ENCODE measurements around the gene VPS9D1. TPM values are rescaled to one million over a fixed set of nuclear protein-coding genes. Genes with fewer than 3 reads are reported as not detected.

The VPS9D1 gene
- total and polyA plus RNA-seq, 10 of the 15 experiments (the other 5 are each of a cell fraction or from before 2014, with no cell fraction given) = 0.65 to 4.2 (median 1.1) TPM

DNA sequence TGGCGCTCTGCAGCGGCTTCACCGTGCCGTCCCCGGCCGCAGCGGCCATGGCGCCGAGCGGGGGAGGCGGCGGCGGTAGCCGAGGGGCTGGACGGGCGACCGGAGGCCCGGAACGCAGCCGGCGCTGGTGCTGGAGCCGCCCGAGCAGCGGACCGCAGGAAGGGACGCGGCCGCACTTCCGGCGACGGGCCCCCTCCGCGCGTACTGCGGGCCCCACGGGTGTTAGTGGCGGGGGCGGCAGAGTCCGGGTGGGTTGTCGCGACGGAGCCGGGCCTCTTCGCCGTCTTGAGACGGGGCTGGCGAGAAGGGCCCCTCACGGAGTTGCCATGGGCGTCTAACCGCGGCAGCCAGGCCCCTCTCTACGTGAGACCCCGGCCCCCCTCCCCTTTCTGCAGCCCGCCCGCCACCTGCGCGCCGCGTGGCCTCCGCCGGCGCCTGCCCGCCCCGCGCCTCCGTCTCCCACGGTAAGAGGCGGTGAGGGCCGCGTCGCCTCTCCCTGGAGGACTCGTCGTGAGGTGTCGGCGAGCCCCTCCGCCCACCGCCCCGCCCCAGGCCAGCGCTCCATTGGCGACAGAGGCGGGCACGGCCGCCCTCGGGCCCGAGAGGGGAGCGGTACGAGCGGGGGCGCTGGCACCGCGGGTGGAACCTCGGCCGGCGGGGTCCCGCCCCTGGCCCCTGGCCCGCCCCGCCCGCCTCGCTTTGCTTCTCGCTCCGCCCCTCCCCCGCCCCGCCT is at the start of gene VPS9D1, which contains the start of gene ZNF276 (continued):
- TF ChIP-seq, protein P1, sequence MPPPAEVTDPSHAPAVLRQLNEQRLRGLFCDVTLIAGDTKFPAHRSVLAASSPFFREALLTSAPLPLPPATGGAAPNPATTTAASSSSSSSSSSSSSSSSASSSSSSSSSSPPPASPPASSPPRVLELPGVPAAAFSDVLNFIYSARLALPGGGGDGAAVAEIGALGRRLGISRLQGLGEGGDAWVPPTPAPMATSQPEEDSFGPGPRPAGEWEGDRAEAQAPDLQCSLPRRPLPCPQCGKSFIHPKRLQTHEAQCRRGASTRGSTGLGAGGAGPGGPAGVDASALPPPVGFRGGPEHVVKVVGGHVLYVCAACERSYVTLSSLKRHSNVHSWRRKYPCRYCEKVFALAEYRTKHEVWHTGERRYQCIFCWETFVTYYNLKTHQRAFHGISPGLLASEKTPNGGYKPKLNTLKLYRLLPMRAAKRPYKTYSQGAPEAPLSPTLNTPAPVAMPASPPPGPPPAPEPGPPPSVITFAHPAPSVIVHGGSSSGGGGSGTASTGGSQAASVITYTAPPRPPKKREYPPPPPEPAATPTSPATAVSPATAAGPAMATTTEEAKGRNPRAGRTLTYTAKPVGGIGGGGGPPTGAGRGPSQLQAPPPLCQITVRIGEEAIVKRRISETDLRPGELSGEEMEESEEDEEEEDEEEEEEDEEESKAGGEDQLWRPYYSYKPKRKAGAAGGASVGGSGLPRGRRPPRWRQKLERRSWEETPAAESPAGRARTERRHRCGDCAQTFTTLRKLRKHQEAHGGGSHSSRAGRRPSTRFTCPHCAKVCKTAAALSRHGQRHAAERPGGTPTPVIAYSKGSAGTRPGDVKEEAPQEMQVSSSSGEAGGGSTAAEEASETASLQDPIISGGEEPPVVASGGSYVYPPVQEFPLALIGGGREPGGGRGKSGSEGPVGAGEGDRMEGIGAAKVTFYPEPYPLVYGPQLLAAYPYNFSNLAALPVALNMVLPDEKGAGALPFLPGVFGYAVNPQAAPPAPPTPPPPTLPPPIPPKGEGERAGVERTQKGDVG (CRISPR knock-in tag; IDR thresholded peaks at IDR 0.05) = no peak
- TF ChIP-seq POLR2A (IDR thresholded peaks at IDR 0.05; ENCODE audit: low read depth, low read length) = peak; percentile 81
- TF ChIP-seq, protein P2, sequence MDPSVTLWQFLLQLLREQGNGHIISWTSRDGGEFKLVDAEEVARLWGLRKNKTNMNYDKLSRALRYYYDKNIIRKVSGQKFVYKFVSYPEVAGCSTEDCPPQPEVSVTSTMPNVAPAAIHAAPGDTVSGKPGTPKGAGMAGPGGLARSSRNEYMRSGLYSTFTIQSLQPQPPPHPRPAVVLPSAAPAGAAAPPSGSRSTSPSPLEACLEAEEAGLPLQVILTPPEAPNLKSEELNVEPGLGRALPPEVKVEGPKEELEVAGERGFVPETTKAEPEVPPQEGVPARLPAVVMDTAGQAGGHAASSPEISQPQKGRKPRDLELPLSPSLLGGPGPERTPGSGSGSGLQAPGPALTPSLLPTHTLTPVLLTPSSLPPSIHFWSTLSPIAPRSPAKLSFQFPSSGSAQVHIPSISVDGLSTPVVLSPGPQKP (IDR thresholded peaks at IDR 0.05; ENCODE audit: low read depth, low read length) = peak; percentile 50; the same call in 1 of the 2 replicates
- TF ChIP-seq CBX5 (IDR thresholded peaks at IDR 0.05; ENCODE audit: low read depth) = no peak
- TF ChIP-seq STAT3 (IDR thresholded peaks at IDR 0.05; ENCODE audit: low read depth, low read length) = no peak
- peak; percentile 68; the same call in 1 of the 2 replicates for TF ChIP-seq ZNF24 (IDR thresholded peaks at IDR 0.05)
- TF ChIP-seq PAX8 (IDR thresholded peaks at IDR 0.05) = no peak
- TF ChIP-seq MYC (IDR thresholded peaks at IDR 0.05; ENCODE audit: insufficient read depth, insufficient read length, insufficient replicate concordance, low read length, severe bottlenecking) = no peak
- no peak for TF ChIP-seq JUNB (IDR thresholded peaks at IDR 0.05)
- no peak for TF ChIP-seq EP300 (IDR thresholded peaks at IDR 0.05; ENCODE audit: borderline replicate concordance in 1 of 2, control insufficient read depth in 1 of 2, low read depth in 2 of 2, low read length in 2 of 2)
- TF ChIP-seq CHD4 (IDR thresholded peaks at IDR 0.05) = no peak
- TF ChIP-seq TCF12 (IDR thresholded peaks at IDR 0.05; ENCODE audit: low read depth, low read length) = peak; percentile 36; the same call in 1 of the 2 replicates
- TF ChIP-seq CEBPB (IDR thresholded peaks at IDR 0.05; ENCODE audit: borderline replicate concordance in 1 of 2, low read depth in 2 of 2, low read length in 2 of 2) = peak in 1 of 2 experiments; percentile 6; a peak in 1 of 4 replicates
- TF ChIP-seq TCF7 (IDR thresholded peaks at IDR 0.05; ENCODE audit: borderline replicate concordance) = no peak
- peak; percentile 87 for TF ChIP-seq DPF2 (IDR thresholded peaks at IDR 0.05)
- peak; percentile 84 for TF ChIP-seq ZSCAN29 (IDR thresholded peaks at IDR 0.05)
- peak; percentile 43; the same call in 1 of the 2 replicates for TF ChIP-seq PAX5 (IDR thresholded peaks at IDR 0.05; ENCODE audit: borderline replicate concordance, low read depth, low read length)
- peak; percentile 51; the same call in 1 of the 2 replicates for TF ChIP-seq SREBF1 (IDR thresholded peaks at IDR 0.05; ENCODE audit: low read length)
- no peak for TF ChIP-seq MYB (IDR thresholded peaks at IDR 0.05; ENCODE audit: borderline replicate concordance, low read depth, low read length)
- no peak for TF ChIP-seq MTA3 (IDR thresholded peaks at IDR 0.05; ENCODE audit: borderline replicate concordance, low read length)
- TF ChIP-seq, protein P3, sequence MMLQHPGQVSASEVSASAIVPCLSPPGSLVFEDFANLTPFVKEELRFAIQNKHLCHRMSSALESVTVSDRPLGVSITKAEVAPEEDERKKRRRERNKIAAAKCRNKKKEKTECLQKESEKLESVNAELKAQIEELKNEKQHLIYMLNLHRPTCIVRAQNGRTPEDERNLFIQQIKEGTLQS (IDR thresholded peaks at IDR 0.05; ENCODE audit: borderline replicate concordance, extremely low read depth, low read depth, low read length) = no peak
- TF ChIP-seq KLF5 (IDR thresholded peaks at IDR 0.05; ENCODE audit: partially characterized antibody) = peak; percentile 87
- TF ChIP-seq KAT2A (conservative IDR thresholded peaks at IDR 0.05; ENCODE audit: control insufficient read depth, low read depth, low read length) = no peak
- no peak for TF ChIP-seq RAD51 (IDR thresholded peaks at IDR 0.05)

Data from GM12878 (cell line).